ENCODE results near the gene KSR2.

- TF ChIP-seq POLR2A (IDR thresholded peaks at IDR 0.05; ENCODE audit: low read length) (no peak), GATA1 (IDR thresholded peaks at IDR 0.05; ENCODE audit: low read depth, low read length) (no peak)
Measured at GRCh38 chr12:117998719-117999118, 29.9 kb upstream of the KSR2 start.

Data from erythroblast (primary cell).